HEK293 (cell line): ENCODE measurements around the gene SPECC1L.

Experiments used
- CTCF ChIA-PET: fragments of 350-600 bp; formaldehyde crosslinking; extraction: SDS; loops from one replicate; lab custom pipeline; 2021; ENCODE audit warnings: antibody characterized with exemption; lab: Yijun Ruan, JAX
- POLR2A ChIA-PET: fragments of 300-600 bp; formaldehyde crosslinking; extraction: SDS; loops from one replicate; lab custom pipeline; 2020; ENCODE audit warnings: antibody characterized with exemption, inconsistent platforms; lab: Yijun Ruan, JAX
- H3K27ac ChIP-seq: fragments of 200-500 bp; sonication (Bioruptor generic); 2 replicates; pipeline ENCODE4 v1.5.1; 2014; ENCODE audit warnings: low read depth, low read length, control low read depth, inconsistent platforms; ENCODE audit errors: extremely low read depth
- H3K36me3 ChIP-seq, 2 experiments: fragments of 200-500 bp in 1 of 2; sonication (Bioruptor generic) in 1 of 2; 1 replicate in 1 of 2; 2 replicates in 1 of 2; pipeline ENCODE4 v1.5.1; 2014 to 2017; ENCODE audit warnings: inconsistent platforms in 2 of 2, low read length in 2 of 2; ENCODE audit not compliant: control insufficient read depth in 2 of 2, insufficient read depth in 1 of 2
- H3K4me1 ChIP-seq: fragments of 200-500 bp; sonication (Bioruptor generic); 2 replicates; pipeline ENCODE4 v1.5.1; 2014; ENCODE audit warnings: mild to moderate bottlenecking, low read length, inconsistent platforms; ENCODE audit not compliant: control insufficient read depth, insufficient read depth
- H3K4me3 ChIP-seq: 2 replicates; pipeline ENCODE4 v1.5.1; 2011; ENCODE audit warnings: low read depth, mild to moderate bottlenecking, control low read depth, low read length, moderate library complexity
- H3K9me3 ChIP-seq: fragments of 200-500 bp; sonication (Bioruptor generic); 2 replicates; pipeline ENCODE4 v1.5.1; 2014; ENCODE audit warnings: low read depth, low read length, inconsistent platforms; ENCODE audit not compliant: control insufficient read depth, insufficient read depth
- FEZF1 ChIP-seq: fragments of 450-650 bp; formaldehyde crosslinking; IDR thresholded peaks from 2 replicates; pipeline ENCODE4 v1.5.1; 2016; ENCODE audit warnings: missing biosample characterization, missing genetic modification characterization
- GLI4 ChIP-seq: fragments of 450-650 bp; formaldehyde crosslinking; IDR thresholded peaks from 2 replicates; pipeline ENCODE4 v1.5.1; 2016; ENCODE audit warnings: missing biosample characterization, missing genetic modification characterization
- GLIS1 ChIP-seq: fragments of 450-650 bp; formaldehyde crosslinking; IDR thresholded peaks from 2 replicates; pipeline ENCODE4 v1.5.1; 2016; ENCODE audit warnings: missing biosample characterization, missing genetic modification characterization
- SCRT1 ChIP-seq: fragments of 450-650 bp; formaldehyde crosslinking; IDR thresholded peaks from 2 replicates; pipeline ENCODE4 v1.5.1; 2016; ENCODE audit warnings: missing biosample characterization, missing genetic modification characterization, borderline replicate concordance
- SCRT2 ChIP-seq: fragments of 450-650 bp; formaldehyde crosslinking; IDR thresholded peaks from 2 replicates; pipeline ENCODE4 v1.5.1; 2016; ENCODE audit warnings: missing biosample characterization, missing genetic modification characterization
- TSHZ1 ChIP-seq: fragments of 450-650 bp; formaldehyde crosslinking; IDR thresholded peaks from 2 replicates; pipeline ENCODE4 v1.5.1; 2016; ENCODE audit warnings: missing biosample characterization, missing genetic modification characterization, borderline replicate concordance
- ZIC2 ChIP-seq: fragments of 450-650 bp; formaldehyde crosslinking; IDR thresholded peaks from 2 replicates; pipeline ENCODE4 v1.5.1; 2016; ENCODE audit warnings: missing biosample characterization, missing genetic modification characterization
- ZNF24 ChIP-seq: fragments of 450-650 bp; formaldehyde crosslinking; IDR thresholded peaks from 2 replicates; pipeline ENCODE4 v1.5.1; 2016; ENCODE audit warnings: missing biosample characterization, missing genetic modification characterization
- ZNF248 ChIP-seq: fragments of 450-650 bp; formaldehyde crosslinking; IDR thresholded peaks from 2 replicates; pipeline ENCODE4 v1.5.1; 2017; ENCODE audit warnings: missing biosample characterization, missing genetic modification characterization
- ZNF311 ChIP-seq: fragments of 450-650 bp; formaldehyde crosslinking; IDR thresholded peaks from 2 replicates; pipeline ENCODE4 v1.5.1; 2017; ENCODE audit warnings: missing biosample characterization, missing genetic modification characterization, borderline replicate concordance
- ZNF510 ChIP-seq: fragments of 450-650 bp; formaldehyde crosslinking; IDR thresholded peaks from 2 replicates; pipeline ENCODE4 v1.5.1; 2018; ENCODE audit warnings: mild to moderate bottlenecking, missing genetic modification characterization, missing biosample characterization; ENCODE audit not compliant: insufficient replicate concordance
- ZNF621 ChIP-seq: fragments of 450-650 bp; formaldehyde crosslinking; IDR thresholded peaks from 2 replicates; pipeline ENCODE4 v1.5.1; 2017; ENCODE audit warnings: missing biosample characterization, missing genetic modification characterization
- ZNF707 ChIP-seq: fragments of 450-650 bp; formaldehyde crosslinking; IDR thresholded peaks from 2 replicates; pipeline ENCODE4 v1.5.1; 2016; ENCODE audit warnings: missing biosample characterization, missing genetic modification characterization
- ZNF747 ChIP-seq: fragments of 450-650 bp; formaldehyde crosslinking; IDR thresholded peaks from 2 replicates; pipeline ENCODE4 v1.5.1; 2016; ENCODE audit warnings: missing biosample characterization, missing genetic modification characterization
- ZNF843 ChIP-seq: fragments of 450-650 bp; formaldehyde crosslinking; IDR thresholded peaks from 2 replicates; pipeline ENCODE4 v1.5.1; 2016; ENCODE audit warnings: missing biosample characterization, missing genetic modification characterization
- ZSCAN18 ChIP-seq: fragments of 450-650 bp; formaldehyde crosslinking; IDR thresholded peaks from 2 replicates; pipeline ENCODE4 v1.5.1; 2016; ENCODE audit warnings: missing biosample characterization, missing genetic modification characterization

Gene SPECC1L

GRCh38 chr22:24404561-24405275, 134.1 kb downstream of the SPECC1L start:
- Histone ChIP-seq H3K27ac (no peak overlapping the region), H3K36me3 (peaks cover 0 to 62% of the 10 kb centered on the region in 2 experiments; a peak in 2 of 3 replicates), H3K4me1 (peaks cover 12% of the 10 kb centered on the region)
- TF ChIP-seq SCRT2 (tag by site-specific recombination), result peak; percentile 52; the same call in 1 of the 2 replicates
- peak; percentile 34; the same call in 1 of the 2 replicates for TF ChIP-seq SCRT1
- peak; percentile 54 for TF ChIP-seq ZIC2 (tag by site-specific recombination)
- TF ChIP-seq ZNF510 (tag by site-specific recombination), result no peak
- peak; percentile 30; the same call in 1 of the 2 replicates for TF ChIP-seq GLIS1 (tag by site-specific recombination)
- no peak for TF ChIP-seq ZNF248 (tag by site-specific recombination)
- peak; percentile 39; the same call in 1 of the 2 replicates for TF ChIP-seq FEZF1 (tag by site-specific recombination)
- TF ChIP-seq, all 188 proteins: peak for 5
- CTCF ChIA-PET, result no interaction called here
- POLR2A ChIA-PET, result no interaction called here
- Histone ChIP-seq H3K4me3 (no peak overlapping the region), H3K9me3 (no peaks in the 10 kb centered on the region)

GRCh38 chr22:24405631-24406321, 135.1 kb downstream of the SPECC1L start:
- Histone ChIP-seq H3K9me3 (no peaks in the 10 kb centered on the region), H3K4me3 (no peak overlapping the region), H3K4me1 (peaks cover 12% of the 10 kb centered on the region), H3K27ac (no peak overlapping the region), H3K36me3 (peaks cover 0 to 64% of the 10 kb centered on the region in 2 experiments; a peak in 2 of 3 replicates)
- POLR2A ChIA-PET, result no interaction called here
- CTCF ChIA-PET, result interaction anchor here (0.6 kb wide), 1 partner anchor 45 kb away, joined by 4 read pairs; no protein-coding TSS in a partner anchor
- TF ChIP-seq ZNF311 (tag by site-specific recombination) (no peak), ZNF843 (tag by site-specific recombination) (no peak), TSHZ1 (no peak), SCRT2 (tag by site-specific recombination) (peak; percentile 74), SCRT1 (peak; percentile 64; the same call in 1 of the 2 replicates)

GRCh38 chr22:24406322-24407277, 136.0 kb downstream of the SPECC1L start:
- ChIA-PET CTCF (interaction anchor here (0.6 to 1.0 kb wide), 2 partner anchors 44 to 115 kb away, joined by 4 read pairs; no protein-coding TSS in a partner anchor), POLR2A (no interaction called here)
- peaks cover 12% of the 10 kb centered on the region for H3K4me1 ChIP-seq
- peaks cover 0 to 62% of the 10 kb centered on the region in 2 experiments; a peak in 2 of 3 replicates for H3K36me3 ChIP-seq
- no peaks in the 10 kb centered on the region for H3K9me3 ChIP-seq
- no peak overlapping the region for H3K4me3 ChIP-seq
- no peak overlapping the region for H3K27ac ChIP-seq
- no peak for TF ChIP-seq ZNF621 (tag by site-specific recombination)
- TF ChIP-seq ZNF747 (tag by site-specific recombination), result no peak
- TF ChIP-seq ZSCAN18 (tag by site-specific recombination), result no peak
- TF ChIP-seq ZNF707 (tag by site-specific recombination), result no peak
- no peak for TF ChIP-seq ZNF24 (tag by site-specific recombination)
- TF ChIP-seq GLI4 (tag by site-specific recombination), result no peak
